Endothelial cell of umbilical vein (primary cell): Measurements from ENCODE around the gene TLR5.

Experiments used
- EZH2 ChIP-seq: IDR thresholded peaks from 2 replicates; pipeline ENCODE4 v1.6.1; 2012; ENCODE audit warnings: borderline replicate concordance, low read depth, mild to moderate bottlenecking, moderate library complexity, low read length, inconsistent platforms; ENCODE audit not compliant: severe bottlenecking
- FOS ChIP-seq: IDR thresholded peaks from 2 replicates; pipeline ENCODE4 v1.6.1; 2011; ENCODE audit warnings: mild to moderate bottlenecking, low read length, moderate library complexity, borderline replicate concordance; ENCODE audit not compliant: insufficient read depth
- GATA2 ChIP-seq: IDR thresholded peaks from 2 replicates; pipeline ENCODE4 v1.7.0; 2011; ENCODE audit warnings: low read depth, mild to moderate bottlenecking, moderate library complexity, mixed read lengths, low read length; ENCODE audit not compliant: insufficient read length, insufficient read depth
- JUN ChIP-seq: IDR thresholded peaks from 2 replicates; pipeline ENCODE4 v1.6.1; 2011; ENCODE audit warnings: borderline replicate concordance, low read depth; ENCODE audit not compliant: insufficient read length, insufficient read depth
- MYC ChIP-seq: IDR thresholded peaks from one replicate; pipeline ENCODE4 v1.6.1; 2011; ENCODE audit warnings: mild to moderate bottlenecking, low read depth, low read length
- POLR2A ChIP-seq: IDR thresholded peaks from 2 replicates; pipeline ENCODE4 v1.6.1; 2012; ENCODE audit warnings: low read depth, mild to moderate bottlenecking, control low read depth, low read length
- POLR2AphosphoS5 ChIP-seq: IDR thresholded peaks from 2 replicates; pipeline ENCODE4 v1.6.1; 2012; ENCODE audit warnings: low read depth, mild to moderate bottlenecking, control low read depth, low read length, moderate library complexity; ENCODE audit not compliant: insufficient read depth
- TF ChIP-seq, protein P1 (sequence below), 2 donors: IDR thresholded peaks; 1 replicate in 1 of 2; 2 replicates in 1 of 2; pipeline ENCODE4 v1.5.1; 2011; ENCODE audit warnings: low read length in 2 of 2, mild to moderate bottlenecking in 2 of 2, moderate library complexity in 2 of 2, control low read depth in 1 of 2, inconsistent platforms in 1 of 2, low read depth in 1 of 2; ENCODE audit not compliant: insufficient read depth in 1 of 2; ENCODE audit errors: extremely low read depth in 1 of 2
- TF ChIP-seq, protein P2 (sequence below): IDR thresholded peaks from 2 replicates; pipeline ENCODE4 v1.6.1; 2011; ENCODE audit not compliant: insufficient read depth, insufficient read length

DNA sequence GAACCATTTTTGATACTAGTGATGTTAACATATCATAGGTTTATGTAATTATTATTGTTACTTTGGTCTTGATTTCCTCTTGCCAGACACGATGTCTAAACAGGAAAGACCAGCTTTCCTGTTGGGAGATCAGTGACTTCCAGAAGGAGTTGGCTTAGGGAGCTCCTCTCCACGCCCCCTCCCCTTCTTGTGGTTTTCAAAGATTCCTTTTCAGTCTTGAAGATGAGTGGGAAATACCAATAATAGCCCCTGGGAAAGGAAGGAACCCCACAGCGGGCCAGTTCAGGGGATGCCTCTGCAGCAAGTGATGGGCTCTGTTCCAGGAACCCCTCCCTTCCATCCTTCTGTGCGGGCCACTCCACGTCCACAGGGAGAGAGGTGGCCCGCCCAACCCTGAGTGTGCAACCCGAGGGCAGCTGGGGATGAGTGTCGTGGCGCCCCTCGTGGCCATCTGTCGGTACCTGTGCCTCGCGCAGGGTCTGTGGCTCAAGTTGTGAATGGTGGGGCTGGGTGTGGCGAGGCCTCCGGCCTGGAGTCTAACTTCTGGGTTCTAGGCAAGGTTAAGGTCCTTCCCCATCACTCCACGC lies 65.7 kb downstream of the TLR5 start:
- TF ChIP-seq, protein P1, sequence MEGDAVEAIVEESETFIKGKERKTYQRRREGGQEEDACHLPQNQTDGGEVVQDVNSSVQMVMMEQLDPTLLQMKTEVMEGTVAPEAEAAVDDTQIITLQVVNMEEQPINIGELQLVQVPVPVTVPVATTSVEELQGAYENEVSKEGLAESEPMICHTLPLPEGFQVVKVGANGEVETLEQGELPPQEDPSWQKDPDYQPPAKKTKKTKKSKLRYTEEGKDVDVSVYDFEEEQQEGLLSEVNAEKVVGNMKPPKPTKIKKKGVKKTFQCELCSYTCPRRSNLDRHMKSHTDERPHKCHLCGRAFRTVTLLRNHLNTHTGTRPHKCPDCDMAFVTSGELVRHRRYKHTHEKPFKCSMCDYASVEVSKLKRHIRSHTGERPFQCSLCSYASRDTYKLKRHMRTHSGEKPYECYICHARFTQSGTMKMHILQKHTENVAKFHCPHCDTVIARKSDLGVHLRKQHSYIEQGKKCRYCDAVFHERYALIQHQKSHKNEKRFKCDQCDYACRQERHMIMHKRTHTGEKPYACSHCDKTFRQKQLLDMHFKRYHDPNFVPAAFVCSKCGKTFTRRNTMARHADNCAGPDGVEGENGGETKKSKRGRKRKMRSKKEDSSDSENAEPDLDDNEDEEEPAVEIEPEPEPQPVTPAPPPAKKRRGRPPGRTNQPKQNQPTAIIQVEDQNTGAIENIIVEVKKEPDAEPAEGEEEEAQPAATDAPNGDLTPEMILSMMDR (IDR thresholded peaks at IDR 0.05; ENCODE audit: extremely low read depth in 1 of 2, insufficient read depth in 1 of 2, low read depth in 1 of 2, low read length in 2 of 2), result no peak
- TF ChIP-seq POLR2A (no peak), POLR2AphosphoS5 (no peak), EZH2 (no peak), JUN (no peak), MYC (no peak), GATA2 (no peak), FOS (no peak)
- TF ChIP-seq, protein P2, sequence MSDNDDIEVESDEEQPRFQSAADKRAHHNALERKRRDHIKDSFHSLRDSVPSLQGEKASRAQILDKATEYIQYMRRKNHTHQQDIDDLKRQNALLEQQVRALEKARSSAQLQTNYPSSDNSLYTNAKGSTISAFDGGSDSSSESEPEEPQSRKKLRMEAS, result no peak
